Fibroblast of lung (primary cell): ENCODE measurements around the gene ADAMTS6. TPM values are rescaled to one million over a fixed set of nuclear protein-coding genes. Genes with fewer than 3 reads are reported as not detected.

Source experiments
- DNase-seq, 2 donors: peaks; one replicate each; pipeline versions ENCODE4 v3.0.0 to v3.0.0-alpha.2; 2010; ENCODE audit warnings: low read depth in 2 of 2
- H2AFZ ChIP-seq: 2 replicates; pipeline ENCODE4 v1.5.1; 2012; ENCODE audit warnings: low read length, control low read depth, inconsistent platforms
- H3K27ac ChIP-seq: 2 replicates; pipeline ENCODE4 v1.5.1; 2011; ENCODE audit warnings: low read length, control low read depth; ENCODE audit not compliant: insufficient read depth
- H3K27me3 ChIP-seq: 2 replicates; pipeline ENCODE4 v1.5.1; 2011; ENCODE audit warnings: mild to moderate bottlenecking, low read length; ENCODE audit not compliant: control insufficient read depth, insufficient read depth
- H3K36me3 ChIP-seq: 2 replicates; pipeline ENCODE4 v1.5.1; 2011; ENCODE audit warnings: low read length; ENCODE audit not compliant: control insufficient read depth, insufficient read depth
- H3K4me1 ChIP-seq: 2 replicates; pipeline ENCODE4 v1.5.1; 2011; ENCODE audit warnings: low read length; ENCODE audit not compliant: control insufficient read depth, insufficient read depth; ENCODE audit errors: extremely low read depth
- H3K4me2 ChIP-seq: 2 replicates; pipeline ENCODE4 v1.5.1; 2011; ENCODE audit warnings: low read length, control low read depth; ENCODE audit not compliant: insufficient read depth; ENCODE audit errors: extremely low read depth
- H3K4me3 ChIP-seq, 4 experiments: fragments of 200-600 bp in 1 of 4; sonication (generic) in 1 of 4; replicated peaks in 1 of 4; 2 replicates each; pipeline ENCODE4 v1.5.1; 2011 to 2016; ENCODE audit warnings: low read length in 4 of 4, low read depth in 3 of 4, mild to moderate bottlenecking in 3 of 4, control low read depth in 2 of 4, inconsistent platforms in 1 of 4, mixed read lengths in 1 of 4; ENCODE audit not compliant: insufficient read depth in 1 of 4; ENCODE audit errors: control extremely low read depth in 1 of 4
- H3K79me2 ChIP-seq: 2 replicates; pipeline ENCODE4 v1.5.1; 2012; ENCODE audit warnings: mild to moderate bottlenecking, low read length, inconsistent platforms; ENCODE audit not compliant: control insufficient read depth, insufficient read depth
- H3K9ac ChIP-seq: 2 replicates; pipeline ENCODE4 v1.5.1; 2011; ENCODE audit warnings: mild to moderate bottlenecking, low read length, control low read depth; ENCODE audit not compliant: insufficient read depth
- H3K9me3 ChIP-seq: 2 replicates; pipeline ENCODE4 v1.5.1; 2012; ENCODE audit warnings: low read depth, low read length; ENCODE audit not compliant: control insufficient read depth, insufficient read depth
- H4K20me1 ChIP-seq: 2 replicates; pipeline ENCODE4 v1.5.1; 2011; ENCODE audit warnings: low read length; ENCODE audit not compliant: control insufficient read depth, insufficient read depth; ENCODE audit errors: extremely low read depth
- EZH2 ChIP-seq: IDR thresholded peaks from 2 replicates; pipeline ENCODE4 v1.5.1; 2012; ENCODE audit warnings: low read length, control low read depth, mild to moderate bottlenecking; ENCODE audit errors: missing control alignments
- polyA plus RNA-seq, 2 donors: library from polyadenylated mRNA; depleted of rRNA in 1 of 2; stranded (reverse) in 1 of 2; unstranded in 1 of 2; fragments of >200 nt; gene quantifications; 2 replicates each; pipeline ENCODE4 v1.2.1, GENCODE V29; 2011 to 2012; ENCODE audit warnings: missing spikeins in 1 of 2
- total RNA-seq: library from RNA; depleted of rRNA; stranded (reverse); fragments of >200 nt; gene quantifications from 2 replicates; pipeline ENCODE4 v1.2.1, GENCODE V29; 2014
- TF ChIP-seq, protein P1 (sequence below), 2 donors: IDR thresholded peaks in 1 of 2; conservative IDR thresholded peaks in 1 of 2; 1 replicate in 1 of 2; 2 replicates in 1 of 2; pipeline ENCODE4 v1.5.1; 2011 to 2012; ENCODE audit warnings: low read length in 2 of 2, control low read depth in 1 of 2, inconsistent platforms in 1 of 2, low read depth in 1 of 2, mild to moderate bottlenecking in 1 of 2

ADAMTS6 gene
- total and polyA plus RNA-seq, 2 donors (not counting 1 experiment from before 2014, with no cell fraction given): 7.5 to 45.2 TPM

DNA sequence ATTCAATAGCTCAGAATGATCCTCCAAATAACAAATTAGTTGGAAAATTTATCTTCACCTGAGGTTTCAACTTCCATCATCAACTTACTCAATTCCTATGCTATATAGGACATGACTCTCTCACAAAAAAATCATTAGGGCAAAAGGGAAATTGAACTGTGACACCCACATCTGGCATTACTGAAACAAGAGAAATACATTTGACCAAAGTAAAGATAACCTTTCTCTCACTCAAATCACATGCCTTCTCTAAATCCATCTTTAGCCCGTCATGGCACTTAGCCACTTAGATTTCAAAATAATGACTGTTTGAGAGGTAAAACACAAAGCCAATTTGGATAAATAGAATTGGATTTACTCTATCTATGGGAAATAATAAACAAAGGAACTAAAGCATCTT is 126.4 kb downstream of the ADAMTS6 start:
- DNase-seq: no peak
- H3K36me3 ChIP-seq: no peaks in the 10 kb centered on the region

DNA sequence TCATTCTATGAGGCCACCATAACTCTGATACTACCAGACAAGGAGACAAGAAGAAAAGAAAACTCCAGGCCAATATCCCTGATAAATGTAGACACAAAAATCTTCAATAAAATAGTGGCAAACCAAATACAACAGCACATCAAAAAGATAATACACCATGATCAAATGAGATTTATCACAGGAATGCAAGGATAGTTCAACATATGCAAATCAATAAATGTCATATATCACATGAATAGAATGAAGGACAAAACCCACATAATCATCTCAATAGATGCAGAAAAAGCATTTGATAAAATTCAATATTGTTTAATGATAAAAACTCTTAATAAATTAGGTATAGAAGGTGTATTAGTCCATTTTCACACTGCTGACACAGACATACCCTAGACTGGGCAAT is 139.9 kb downstream of the ADAMTS6 start:
- no peaks in the 10 kb centered on the region for H3K27me3 ChIP-seq
- H3K9me3 ChIP-seq: no peaks in the 10 kb centered on the region
- TF ChIP-seq EZH2: no peak
- TF ChIP-seq, protein P1, sequence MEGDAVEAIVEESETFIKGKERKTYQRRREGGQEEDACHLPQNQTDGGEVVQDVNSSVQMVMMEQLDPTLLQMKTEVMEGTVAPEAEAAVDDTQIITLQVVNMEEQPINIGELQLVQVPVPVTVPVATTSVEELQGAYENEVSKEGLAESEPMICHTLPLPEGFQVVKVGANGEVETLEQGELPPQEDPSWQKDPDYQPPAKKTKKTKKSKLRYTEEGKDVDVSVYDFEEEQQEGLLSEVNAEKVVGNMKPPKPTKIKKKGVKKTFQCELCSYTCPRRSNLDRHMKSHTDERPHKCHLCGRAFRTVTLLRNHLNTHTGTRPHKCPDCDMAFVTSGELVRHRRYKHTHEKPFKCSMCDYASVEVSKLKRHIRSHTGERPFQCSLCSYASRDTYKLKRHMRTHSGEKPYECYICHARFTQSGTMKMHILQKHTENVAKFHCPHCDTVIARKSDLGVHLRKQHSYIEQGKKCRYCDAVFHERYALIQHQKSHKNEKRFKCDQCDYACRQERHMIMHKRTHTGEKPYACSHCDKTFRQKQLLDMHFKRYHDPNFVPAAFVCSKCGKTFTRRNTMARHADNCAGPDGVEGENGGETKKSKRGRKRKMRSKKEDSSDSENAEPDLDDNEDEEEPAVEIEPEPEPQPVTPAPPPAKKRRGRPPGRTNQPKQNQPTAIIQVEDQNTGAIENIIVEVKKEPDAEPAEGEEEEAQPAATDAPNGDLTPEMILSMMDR (conservative IDR thresholded peaks at IDR 0.05 in 1 of 2, IDR thresholded peaks at IDR 0.05 in 1 of 2; ENCODE audit: low read depth in 1 of 2, low read length in 2 of 2): no peak
- H3K9ac ChIP-seq: no peak overlapping the region
- H3K4me1 ChIP-seq: no peaks in the 10 kb centered on the region
- no peak overlapping the region for H3K27ac ChIP-seq
- no peak for DNase-seq
- no peak overlapping the region for H2AFZ ChIP-seq
- H3K36me3 ChIP-seq: no peaks in the 10 kb centered on the region
- peaks cover 6% of the 10 kb centered on the region for H3K79me2 ChIP-seq
- H4K20me1 ChIP-seq: no peaks in the 10 kb centered on the region
- no peak overlapping the region for H3K4me2 ChIP-seq
- no peak overlapping the region for H3K4me3 ChIP-seq

More for the DNA sequence above, 126.4 kb downstream of the ADAMTS6 start:
- Histone ChIP-seq H3K27ac (no peak overlapping the region), H3K79me2 (no peaks in the 10 kb centered on the region), H3K4me2 (peak overlapping the region; percentile 48), H3K4me1 (no peaks in the 10 kb centered on the region), H4K20me1 (no peaks in the 10 kb centered on the region), H3K9ac (no peak overlapping the region), H3K27me3 (no peaks in the 10 kb centered on the region), H3K9me3 (no peaks in the 10 kb centered on the region), H3K4me3 (no peak overlapping the region), H2AFZ (no peak overlapping the region)
- TF ChIP-seq EZH2: no peak
- TF ChIP-seq, protein P1 (conservative IDR thresholded peaks at IDR 0.05 in 1 of 2, IDR thresholded peaks at IDR 0.05 in 1 of 2; ENCODE audit: low read depth in 1 of 2, low read length in 2 of 2): no peak

DNA sequence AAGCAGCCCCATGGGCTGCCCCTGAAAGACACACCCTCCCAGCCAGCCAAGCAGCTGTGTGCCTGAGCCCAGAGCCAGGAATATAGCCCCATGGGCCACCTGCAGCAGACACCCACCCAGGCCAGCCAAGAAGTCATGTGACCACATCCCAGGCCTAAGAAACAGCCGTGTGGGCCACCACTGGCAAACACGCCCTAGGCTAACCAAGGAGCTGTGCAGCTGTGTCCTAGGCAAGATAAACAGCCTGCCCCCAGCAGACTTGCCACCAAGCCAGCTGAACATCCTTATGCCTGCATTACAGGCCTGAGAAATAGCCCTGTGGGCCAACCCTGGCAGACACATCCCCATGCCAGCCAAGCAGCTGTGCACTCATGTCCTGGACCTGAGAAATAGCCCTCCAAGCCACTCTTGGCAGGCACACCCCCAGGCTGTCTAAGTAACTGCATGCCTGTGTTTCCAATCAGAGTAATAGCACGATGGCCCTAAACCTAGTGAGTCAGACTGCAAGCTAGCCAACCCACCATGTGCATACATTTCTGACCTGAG is 143.0 kb downstream of the ADAMTS6 start:
- H3K79me2 ChIP-seq: peaks cover 6% of the 10 kb centered on the region
- H3K4me3 ChIP-seq: no peak overlapping the region
- H3K4me1 ChIP-seq: no peaks in the 10 kb centered on the region
- no peak overlapping the region for H3K27ac ChIP-seq
- no peak overlapping the region for H3K9ac ChIP-seq
- no peaks in the 10 kb centered on the region for H3K36me3 ChIP-seq
- no peak overlapping the region for H2AFZ ChIP-seq
- H3K27me3 ChIP-seq: no peaks in the 10 kb centered on the region
- H3K9me3 ChIP-seq: no peaks in the 10 kb centered on the region
- no peaks in the 10 kb centered on the region for H4K20me1 ChIP-seq
- TF ChIP-seq, protein P1 (conservative IDR thresholded peaks at IDR 0.05 in 1 of 2, IDR thresholded peaks at IDR 0.05 in 1 of 2; ENCODE audit: low read depth in 1 of 2, low read length in 2 of 2): no peak
- no peak for TF ChIP-seq EZH2
- peak in 1 of 2 donors; percentile 60 for DNase-seq
- H3K4me2 ChIP-seq: no peak overlapping the region
